ENCODE results near the gene GRPEL2. TPM values are rescaled to one million over a fixed set of nuclear protein-coding genes. Genes with fewer than 3 reads are reported as not detected.

GRPEL2 gene
- total RNA-seq, 2 experiments from 2014 or later, result 43.8 to 49.4 TPM

DNA sequence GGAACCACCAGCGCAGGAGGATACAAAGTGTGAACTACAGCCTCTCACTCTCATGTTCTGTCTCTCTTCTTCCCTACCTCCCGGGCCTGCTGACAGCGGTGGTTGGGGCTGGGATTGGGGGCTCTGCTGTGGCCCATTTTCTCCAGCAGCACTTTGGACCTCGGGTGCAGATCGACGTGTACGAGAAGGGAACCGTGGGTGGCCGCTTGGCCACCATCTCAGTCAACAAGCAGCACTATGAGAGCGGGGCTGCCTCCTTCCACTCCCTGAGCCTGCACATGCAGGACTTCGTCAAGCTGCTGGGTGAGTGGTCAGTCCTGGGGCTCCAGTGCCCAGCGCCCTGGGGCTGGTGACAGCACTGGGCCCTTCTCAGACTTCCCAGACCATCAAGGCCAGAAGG, 17.2 kb downstream of the GRPEL2 start:
- ChIA-PET CTCF (interaction anchor here (1.5 to 18.0 kb wide), 3 partner anchors 9 to 44 kb away, joined by 5 to 278 read pairs (median 11); no protein-coding TSS in a partner anchor), POLR2A (interaction anchor here (0.8 to 1.8 kb wide), 2 partner anchors 9 to 18 kb away, joined by 3 to 6 read pairs; partner anchors contain the start of gene GRPEL2)
- H3K4me1 Mint-ChIP-seq, result peaks cover 37% of the 10 kb centered on the region
- no peak for DNase-seq
- no peak overlapping the region for H3K27ac Mint-ChIP-seq
- no peaks in the 10 kb centered on the region for H3K9me3 Mint-ChIP-seq
- H3K27me3 Mint-ChIP-seq, result no peaks in the 10 kb centered on the region
- no peak overlapping the region for H3K4me3 Mint-ChIP-seq
- H3K36me3 Mint-ChIP-seq (ENCODE audit: low read depth), result peaks cover 38% of the 10 kb centered on the region

DNA sequence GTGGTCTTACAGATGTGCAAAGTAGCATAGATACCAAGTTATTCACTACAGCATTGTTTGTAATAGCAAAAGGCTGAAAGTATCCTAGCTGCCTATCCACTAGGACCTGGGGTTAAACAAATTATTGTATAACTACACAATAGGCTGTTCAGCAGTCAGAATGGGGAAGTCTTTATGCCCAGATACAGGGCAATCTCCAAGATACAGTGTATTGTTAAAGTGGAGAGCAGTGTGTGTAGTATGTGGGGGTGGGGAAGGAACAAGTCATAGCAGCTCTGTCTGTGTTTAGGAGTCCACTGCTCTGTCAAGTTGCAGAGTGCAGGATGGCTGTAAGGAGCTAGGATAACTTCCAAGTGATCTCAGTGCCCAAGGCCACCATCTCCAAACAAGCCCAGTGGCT, 18.1 kb downstream of the GRPEL2 start:
- Mint-ChIP-seq H3K27me3 (no peaks in the 10 kb centered on the region), H3K9me3 (no peaks in the 10 kb centered on the region), H3K4me1 (peaks cover 36% of the 10 kb centered on the region), H3K36me3 (ENCODE audit: low read depth) (peaks cover 42% of the 10 kb centered on the region), H3K4me3 (no peak overlapping the region), H3K27ac (no peak overlapping the region)
- DNase-seq, result no peak
- CTCF ChIA-PET, result interaction anchor here (1.5 to 18.0 kb wide), 2 partner anchors 9 to 45 kb away, joined by 5 to 278 read pairs; no protein-coding TSS in a partner anchor
- POLR2A ChIA-PET, result interaction anchor here (0.8 to 1.8 kb wide), 2 partner anchors 9 to 18 kb away, joined by 3 to 6 read pairs; partner anchors contain the start of gene GRPEL2

DNA sequence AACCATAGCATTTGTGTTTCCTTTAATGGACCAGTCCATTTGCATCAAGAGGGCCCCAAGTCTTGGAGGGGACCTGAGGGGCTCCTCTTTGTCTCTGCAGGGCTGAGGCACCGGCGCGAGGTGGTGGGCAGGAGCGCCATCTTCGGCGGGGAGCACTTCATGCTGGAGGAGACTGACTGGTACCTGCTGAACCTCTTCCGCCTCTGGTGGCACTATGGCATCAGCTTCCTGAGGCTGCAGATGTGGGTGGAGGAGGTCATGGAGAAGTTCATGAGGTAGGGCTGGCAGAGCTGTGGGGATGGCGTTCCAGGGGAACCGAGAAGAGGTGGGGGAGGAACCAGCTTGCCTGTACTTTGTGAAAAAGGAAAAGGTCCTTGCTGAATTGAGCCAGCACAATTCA, 18.6 kb downstream of the GRPEL2 start:
- DNase-seq, result no peak
- ChIA-PET POLR2A (interaction anchor here (1.8 kb wide), 1 partner anchor 19 kb away, joined by 6 read pairs; the partner anchor contains the start of gene GRPEL2), CTCF (interaction anchor here (1.5 to 18.0 kb wide), 3 partner anchors 8 to 46 kb away, joined by 5 to 278 read pairs (median 63); partner anchors contain the start of gene GRPEL2)
- H3K27ac Mint-ChIP-seq, result no peak overlapping the region
- no peak overlapping the region for H3K4me3 Mint-ChIP-seq
- peaks cover 41% of the 10 kb centered on the region for H3K36me3 Mint-ChIP-seq (ENCODE audit: low read depth)
- H3K9me3 Mint-ChIP-seq, result no peaks in the 10 kb centered on the region
- no peaks in the 10 kb centered on the region for H3K27me3 Mint-ChIP-seq
- H3K4me1 Mint-ChIP-seq, result peaks cover 30% of the 10 kb centered on the region

DNA sequence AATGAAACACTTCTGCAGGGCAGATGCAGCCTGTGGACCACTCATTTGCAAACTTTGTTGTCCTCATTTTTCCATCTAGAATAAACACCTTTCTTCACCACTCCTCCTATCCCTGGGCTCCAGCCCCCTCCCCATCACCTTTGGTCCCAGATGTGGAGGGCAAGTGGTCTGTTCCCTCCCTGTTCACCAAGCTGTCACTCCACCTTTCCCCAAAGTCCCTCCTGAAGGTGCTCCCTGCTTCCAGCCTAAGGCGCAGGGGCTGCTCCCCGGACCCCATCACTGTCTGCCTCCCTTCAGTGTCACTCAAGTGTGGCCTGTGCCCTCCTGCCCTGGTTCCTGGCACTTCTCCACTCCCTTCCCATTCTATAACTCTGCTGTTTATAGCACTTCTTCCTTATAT, 19.4 kb downstream of the GRPEL2 start:
- H3K27me3 Mint-ChIP-seq, result no peaks in the 10 kb centered on the region
- peaks cover 38% of the 10 kb centered on the region for H3K36me3 Mint-ChIP-seq (ENCODE audit: low read depth)
- H3K4me1 Mint-ChIP-seq, result peaks cover 22% of the 10 kb centered on the region
- no peaks in the 10 kb centered on the region for H3K9me3 Mint-ChIP-seq
- DNase-seq, result no peak
- H3K4me3 Mint-ChIP-seq, result no peak overlapping the region
- CTCF ChIA-PET, result interaction anchor here (5.7 to 18.0 kb wide), 2 partner anchors 19 to 47 kb away, joined by 63 to 278 read pairs; partner anchors contain the start of gene GRPEL2
- POLR2A ChIA-PET, result interaction anchor here (1.0 kb wide), 1 partner anchor 20 kb away, joined by 3 read pairs; no protein-coding TSS in a partner anchor
- H3K27ac Mint-ChIP-seq, result no peak overlapping the region

- Mint-ChIP-seq H3K27me3 (no peaks in the 10 kb centered on the region), H3K27ac (no peak overlapping the region), H3K9me3 (no peaks in the 10 kb centered on the region), H3K4me1 (peaks cover 15% of the 10 kb centered on the region), H3K36me3 (ENCODE audit: low read depth) (peaks cover 33% of the 10 kb centered on the region), H3K4me3 (no peak overlapping the region)
- DNase-seq, result no peak
- ChIA-PET POLR2A (interaction anchor here (0.7 to 1.2 kb wide), 3 partner anchors 8 to 186 kb away, joined by 3 to 4 read pairs (median 3); partner anchors contain the start of genes CSNK1A1 and PCYOX1L), CTCF (interaction anchor here (1.3 to 18.0 kb wide), 4 partner anchors 8 to 47 kb away, joined by 3 to 278 read pairs (median 34); partner anchors contain the start of genes GRPEL2 and PCYOX1L)
Observed at GRCh38 chr5:149365418-149365817, 20.1 kb downstream of the GRPEL2 start.

DNA sequence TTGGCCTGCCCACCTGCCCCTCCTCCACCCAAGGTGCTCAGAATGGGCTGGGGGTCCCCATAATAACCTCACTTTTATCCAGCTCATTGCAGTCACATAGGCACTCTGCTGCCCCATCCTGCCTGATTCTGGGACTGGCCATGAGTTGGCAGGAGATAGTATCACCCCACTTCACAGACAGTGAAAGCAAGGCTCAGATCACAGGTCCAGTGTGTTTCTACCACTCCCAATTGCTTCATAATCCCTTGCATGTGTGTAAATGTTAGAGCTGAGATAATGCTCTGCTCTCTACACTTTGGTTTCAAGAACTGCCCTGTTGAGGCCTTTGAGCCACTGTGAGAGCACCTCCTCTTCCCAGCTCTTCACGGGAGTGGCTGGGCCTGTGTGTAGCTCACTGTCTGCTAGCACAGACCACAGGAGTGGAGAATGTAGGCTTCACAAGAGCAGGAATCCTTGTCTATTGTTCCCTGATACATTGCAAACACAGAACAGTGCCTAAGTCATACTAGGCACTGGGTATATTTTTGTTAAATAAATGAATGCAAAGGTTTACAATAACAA, 20.9 kb downstream of the GRPEL2 start:
- Mint-ChIP-seq H3K4me1 (peaks cover 7% of the 10 kb centered on the region), H3K36me3 (ENCODE audit: low read depth) (peaks cover 28% of the 10 kb centered on the region)
- POLR2A ChIA-PET, result interaction anchor here (0.7 to 2.4 kb wide), 3 partner anchors 9 to 185 kb away, joined by 3 to 6 read pairs (median 4); partner anchors contain the start of genes CSNK1A1 and PCYOX1L

GRCh38 chr5:149367249-149367971, 22.1 kb downstream of the GRPEL2 start:
- ChIA-PET POLR2A (interaction anchor here (1.0 to 3.1 kb wide), 6 partner anchors 10 to 50 kb away, joined by 3 to 31 read pairs (median 6); partner anchors contain the start of genes GRPEL2 and PCYOX1L), CTCF (interaction anchor here (0.6 to 18.0 kb wide), 29 partner anchors 9 to 242 kb away, joined by 3 to 278 read pairs (median 5); partner anchors contain the start of genes CSNK1A1, GRPEL2 and PCYOX1L)
- Mint-ChIP-seq H3K36me3 (ENCODE audit: low read depth) (peaks cover 28% of the 10 kb centered on the region), H3K27me3 (no peaks in the 10 kb centered on the region), H3K27ac (no peak overlapping the region), H3K4me1 (peaks cover 6% of the 10 kb centered on the region), H3K9me3 (no peaks in the 10 kb centered on the region), H3K4me3 (no peak overlapping the region)
- DNase-seq, result peak; percentile 63

More for the DNA sequence above, 20.9 kb downstream of the GRPEL2 start:
- H3K27ac Mint-ChIP-seq, result no peak overlapping the region
- H3K27me3 Mint-ChIP-seq, result no peaks in the 10 kb centered on the region
- no peak for DNase-seq
- no peak overlapping the region for H3K4me3 Mint-ChIP-seq
- CTCF ChIA-PET, result interaction anchor here (0.8 to 18.0 kb wide), 9 partner anchors 8 to 251 kb away, joined by 3 to 278 read pairs (median 5); partner anchors contain the start of genes CSNK1A1, GRPEL2 and PCYOX1L
- no peaks in the 10 kb centered on the region for H3K9me3 Mint-ChIP-seq

GRCh38 chr5:149367972-149368645, 22.8 kb downstream of the GRPEL2 start:
- Mint-ChIP-seq H3K9me3 (no peaks in the 10 kb centered on the region), H3K4me3 (no peak overlapping the region), H3K27ac (no peak overlapping the region), H3K36me3 (ENCODE audit: low read depth) (peaks cover 23% of the 10 kb centered on the region), H3K27me3 (no peaks in the 10 kb centered on the region), H3K4me1 (peaks cover 4% of the 10 kb centered on the region)
- ChIA-PET CTCF (interaction anchor here (0.6 to 18.0 kb wide), 31 partner anchors 7 to 243 kb away, joined by 3 to 278 read pairs (median 5); partner anchors contain the start of genes AFAP1L1, CSNK1A1, GRPEL2 and PCYOX1L), POLR2A (interaction anchor here (0.8 to 3.1 kb wide), 8 partner anchors 8 to 53 kb away, joined by 3 to 31 read pairs (median 6); partner anchors contain the start of genes GRPEL2 and PCYOX1L)
- DNase-seq, result no peak

DNA sequence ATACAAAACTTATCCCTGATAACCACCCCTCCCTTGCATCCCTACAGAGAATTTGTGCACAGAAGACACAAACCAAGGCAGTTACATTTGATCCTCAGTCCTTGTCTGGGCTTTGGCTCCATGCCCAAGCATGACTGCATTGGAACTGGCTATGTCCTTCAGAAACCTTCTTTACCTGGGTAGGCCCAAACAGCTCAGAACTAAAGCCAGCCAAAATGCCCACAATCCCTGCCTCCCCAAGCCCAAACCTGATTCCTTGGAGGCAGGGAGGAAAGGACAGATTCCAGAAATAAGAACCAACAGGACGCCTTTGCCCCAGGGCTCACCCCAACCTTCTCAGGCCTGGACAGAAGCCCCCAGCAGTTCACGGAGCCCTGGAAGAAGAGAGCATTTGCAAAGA, 25.6 kb downstream of the GRPEL2 start:
- Mint-ChIP-seq H3K36me3 (ENCODE audit: low read depth) (peaks cover 13% of the 10 kb centered on the region), H3K4me3 (no peak overlapping the region), H3K27me3 (no peaks in the 10 kb centered on the region), H3K4me1 (peaks cover 4% of the 10 kb centered on the region), H3K27ac (no peak overlapping the region), H3K9me3 (no peaks in the 10 kb centered on the region)
- ChIA-PET POLR2A (interaction anchor here (0.7 to 2.6 kb wide), 5 partner anchors 10 to 179 kb away, joined by 3 to 12 read pairs (median 5); partner anchors contain the start of genes GRPEL2 and PCYOX1L), CTCF (interaction anchor here (0.5 to 18.0 kb wide), 12 partner anchors 8 to 248 kb away, joined by 3 to 278 read pairs (median 4); partner anchors contain the start of genes GRPEL2 and PCYOX1L)
- DNase-seq, result no peak

- Mint-ChIP-seq H3K36me3 (ENCODE audit: low read depth) (peaks cover 8% of the 10 kb centered on the region), H3K4me3 (no peak overlapping the region), H3K4me1 (peaks cover 4% of the 10 kb centered on the region), H3K27me3 (no peaks in the 10 kb centered on the region), H3K9me3 (no peaks in the 10 kb centered on the region), H3K27ac (no peak overlapping the region)
- peak; percentile 70 for DNase-seq
- CTCF ChIA-PET, result interaction anchor here (0.6 to 18.0 kb wide), 23 partner anchors 8 to 247 kb away, joined by 3 to 278 read pairs (median 4); partner anchors contain the start of genes GRPEL2 and PCYOX1L
- POLR2A ChIA-PET, result interaction anchor here (0.7 to 2.6 kb wide), 9 partner anchors 8 to 208 kb away, joined by 3 to 12 read pairs (median 3); partner anchors contain the start of genes GRPEL2 and PCYOX1L
Observed at GRCh38 chr5:149371296-149371962, 26.1 kb downstream of the GRPEL2 start.

GRCh38 chr5:149372076-149372795, 26.9 kb downstream of the GRPEL2 start:
- ChIA-PET POLR2A (interaction anchor here (0.9 to 2.6 kb wide), 8 partner anchors 9 to 208 kb away, joined by 3 to 12 read pairs (median 4); partner anchors contain the start of genes GRPEL2 and PCYOX1L), CTCF (interaction anchor here (0.6 to 18.0 kb wide), 25 partner anchors 9 to 247 kb away, joined by 3 to 278 read pairs (median 4); partner anchors contain the start of gene PCYOX1L)
- no peaks in the 10 kb centered on the region for H3K9me3 Mint-ChIP-seq
- no peak overlapping the region for H3K27ac Mint-ChIP-seq
- H3K36me3 Mint-ChIP-seq (ENCODE audit: low read depth), result peaks cover 8% of the 10 kb centered on the region
- DNase-seq, result no peak
- peaks cover 2% of the 10 kb centered on the region for H3K4me1 Mint-ChIP-seq
- no peak overlapping the region for H3K4me3 Mint-ChIP-seq
- H3K27me3 Mint-ChIP-seq, result no peaks in the 10 kb centered on the region
